Lower leg skin (tissue), 3 donors: Measurements from ENCODE around the gene CERS5.

Source experiments
- CTCF ChIP-seq, 3 donors: fragments of 450-650 bp; IDR thresholded peaks; one replicate each; pipeline ENCODE4 v1.5.1; 2016; ENCODE audit warnings: antibody characterized with exemption in 3 of 3, mild to moderate bottlenecking in 3 of 3, moderate library complexity in 2 of 3
- POLR2A ChIP-seq, 2 donors: fragments of 450-650 bp; IDR thresholded peaks; one replicate each; pipeline ENCODE4 v1.6.1; 2016 to 2017; ENCODE audit warnings: antibody characterized with exemption in 2 of 2, mild to moderate bottlenecking in 1 of 2, moderate library complexity in 1 of 2

- no peak for TF ChIP-seq CTCF (IDR thresholded peaks at IDR 0.05)
- TF ChIP-seq POLR2A (IDR thresholded peaks at IDR 0.05), result no peak
Observed at GRCh38 chr12:50151047-50151687, 16.0 kb downstream of the CERS5 start.
